Esophagus muscularis mucosa (tissue), 3 donors: ENCODE data around the gene SELENOH.

Experiments
- CTCF ChIP-seq, 3 experiments: fragments of 200-600 bp in 2 of 3; fragments of 450-650 bp in 1 of 3; sonication (generic) in 2 of 3; IDR thresholded peaks; one replicate each; pipeline ENCODE4 v1.5.1; 2017 to 2019; ENCODE audit warnings: antibody characterized with exemption in 3 of 3, mild to moderate bottlenecking in 2 of 3, moderate library complexity in 1 of 3
- POLR2A ChIP-seq: fragments of 450-650 bp; IDR thresholded peaks from one replicate; pipeline ENCODE4 v1.6.1; 2017; ENCODE audit warnings: antibody characterized with exemption, moderate library complexity, mild to moderate bottlenecking, low read depth
- POLR2AphosphoS5 ChIP-seq, 2 donors: sonication (generic); formaldehyde crosslinking; IDR thresholded peaks; one replicate each; pipeline ENCODE4 v1.6.1; 2017; ENCODE audit warnings: antibody characterized with exemption in 2 of 2

DNA sequence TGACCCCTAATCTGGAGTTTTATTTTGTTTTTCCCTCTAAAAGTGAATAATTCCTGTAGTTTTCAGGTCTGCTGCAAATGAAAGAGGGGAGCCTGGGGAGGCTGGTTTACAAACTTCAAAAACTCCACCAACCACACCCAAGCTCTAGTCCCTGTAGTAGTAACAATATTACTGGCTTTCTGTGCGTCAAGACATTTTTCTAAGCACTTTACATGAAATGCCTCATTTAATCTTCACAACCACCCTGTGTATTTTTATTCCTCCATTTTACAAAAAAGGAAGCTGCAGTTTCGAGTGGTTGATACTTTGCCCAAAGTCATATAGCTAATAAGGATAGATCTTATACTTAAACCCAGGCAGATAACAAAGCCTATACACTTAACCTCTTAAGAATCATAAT is 43.8 kb downstream of the SELENOH start:
- TF ChIP-seq CTCF (IDR thresholded peaks at IDR 0.05) (no peak), POLR2AphosphoS5 (IDR thresholded peaks at IDR 0.05) (no peak), POLR2A (no peak)
